Fibroblast of gingiva (primary cell): ENCODE measurements around the gene HRH2.

Experiments used
- DNase-seq: peaks from one replicate; pipeline ENCODE4 v3.0.0-alpha.2; 2011; ENCODE audit warnings: low read depth

The HRH2 gene

GRCh38 chr5:175692996-175693710 is 35.3 kb downstream of the HRH2 start:
- no peak for DNase-seq

GRCh38 chr5:175693741-175694140 is 35.9 kb downstream of the HRH2 start:
- no peak for DNase-seq

- DNase-seq = no peak
These were observed 36.7 kb downstream of the HRH2 start for GRCh38 chr5:175694371-175695160.

GRCh38 chr5:175695161-175696126 is 37.6 kb downstream of the HRH2 start:
- DNase-seq = no peak

GRCh38 chr5:175696139-175696854 is 38.4 kb downstream of the HRH2 start:
- no peak for DNase-seq

- DNase-seq = no peak
These were observed 39.0 kb downstream of the HRH2 start for GRCh38 chr5:175696855-175697198.

GRCh38 chr5:175697846-175698245 is 40.0 kb downstream of the HRH2 start:
- no peak for DNase-seq

GRCh38 chr5:175698401-175699115 is 40.7 kb downstream of the HRH2 start:
- no peak for DNase-seq

GRCh38 chr5:175700991-175701390 is 43.1 kb downstream of the HRH2 start:
- no peak for DNase-seq

GRCh38 chr5:175701797-175702196 is 43.9 kb downstream of the HRH2 start:
- DNase-seq = no peak

GRCh38 chr5:175706499-175706898 is 48.6 kb downstream of the HRH2 start:
- DNase-seq = no peak

- DNase-seq = no peak
These were observed 50.0 kb downstream of the HRH2 start for GRCh38 chr5:175707751-175708375.

- DNase-seq = no peak
These were observed 51.5 kb downstream of the HRH2 start for GRCh38 chr5:175709276-175709781.

GRCh38 chr5:175710326-175710725 is 52.5 kb downstream of the HRH2 start:
- no peak for DNase-seq

GRCh38 chr5:175711031-175711430 is 53.2 kb downstream of the HRH2 start:
- DNase-seq = no peak

GRCh38 chr5:175711472-175712312 is 53.8 kb downstream of the HRH2 start:
- DNase-seq = no peak

GRCh38 chr5:175712313-175712680 is 54.4 kb downstream of the HRH2 start:
- no peak for DNase-seq

- DNase-seq = no peak
These were observed 54.8 kb downstream of the HRH2 start for GRCh38 chr5:175712681-175713085.

- no peak for DNase-seq
These were observed 56.1 kb downstream of the HRH2 start for GRCh38 chr5:175713930-175714329.
